ENCODE measurements around the gene PPP6R2. TPM values are rescaled to one million over a fixed set of nuclear protein-coding genes. Genes with fewer than 3 reads are reported as not detected.
"Not testable (repeated sequence)": the region's sequence is repeated elsewhere in the genome, so short reads cannot be mapped to it uniquely, and the experiment has no call there.

The PPP6R2 gene
- total RNA-seq, 4 donors from 2014 or later = 65.7 to 103 (median 74.0) TPM

DNA sequence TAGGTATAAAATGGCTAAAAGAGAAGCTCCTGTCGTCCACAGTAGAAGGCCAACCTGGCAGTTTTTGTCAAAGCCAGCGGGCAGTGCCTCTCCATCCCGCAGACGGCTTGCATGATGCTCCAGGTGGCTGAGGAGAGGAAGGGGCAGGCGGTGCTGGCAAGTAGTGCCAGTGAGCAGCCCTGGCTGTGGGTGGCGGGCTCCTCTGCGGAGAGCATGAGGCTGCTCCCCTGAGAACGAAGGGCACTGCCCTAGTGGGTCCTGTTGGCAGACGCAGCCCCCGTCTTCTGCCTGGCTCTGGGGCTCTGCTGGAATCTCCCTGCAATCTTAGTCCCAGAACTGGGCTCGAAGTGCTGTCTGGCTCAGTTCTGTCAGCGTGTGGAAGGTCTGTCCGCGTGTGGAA is 80.8 kb downstream of the PPP6R2 start:
- Histone ChIP-seq H3K27ac (no peak overlapping the region), H3K9me3 (no peaks in the 10 kb centered on the region), H3K4me1 (no peaks in the 10 kb centered on the region), H3K4me3 (replicated peaks in 1 of 3) (no peak overlapping the region), H3K27me3 (no peaks in the 10 kb centered on the region), H3K36me3 (peaks cover 49 to 50% of the 10 kb centered on the region in 2 donors)
- intact Hi-C loops (cut with DNase I) = no loop called here
- no peak for TF ChIP-seq POLR2A (IDR thresholded peaks at IDR 0.05)
- TF ChIP-seq, protein P1, sequence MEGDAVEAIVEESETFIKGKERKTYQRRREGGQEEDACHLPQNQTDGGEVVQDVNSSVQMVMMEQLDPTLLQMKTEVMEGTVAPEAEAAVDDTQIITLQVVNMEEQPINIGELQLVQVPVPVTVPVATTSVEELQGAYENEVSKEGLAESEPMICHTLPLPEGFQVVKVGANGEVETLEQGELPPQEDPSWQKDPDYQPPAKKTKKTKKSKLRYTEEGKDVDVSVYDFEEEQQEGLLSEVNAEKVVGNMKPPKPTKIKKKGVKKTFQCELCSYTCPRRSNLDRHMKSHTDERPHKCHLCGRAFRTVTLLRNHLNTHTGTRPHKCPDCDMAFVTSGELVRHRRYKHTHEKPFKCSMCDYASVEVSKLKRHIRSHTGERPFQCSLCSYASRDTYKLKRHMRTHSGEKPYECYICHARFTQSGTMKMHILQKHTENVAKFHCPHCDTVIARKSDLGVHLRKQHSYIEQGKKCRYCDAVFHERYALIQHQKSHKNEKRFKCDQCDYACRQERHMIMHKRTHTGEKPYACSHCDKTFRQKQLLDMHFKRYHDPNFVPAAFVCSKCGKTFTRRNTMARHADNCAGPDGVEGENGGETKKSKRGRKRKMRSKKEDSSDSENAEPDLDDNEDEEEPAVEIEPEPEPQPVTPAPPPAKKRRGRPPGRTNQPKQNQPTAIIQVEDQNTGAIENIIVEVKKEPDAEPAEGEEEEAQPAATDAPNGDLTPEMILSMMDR (IDR thresholded peaks at IDR 0.05) = no peak
- DNase-seq = no peak
- WGBS, 2 donors = 96 to 98% methylated on average over 9 to 14 of the region's 14 CpGs

DNA sequence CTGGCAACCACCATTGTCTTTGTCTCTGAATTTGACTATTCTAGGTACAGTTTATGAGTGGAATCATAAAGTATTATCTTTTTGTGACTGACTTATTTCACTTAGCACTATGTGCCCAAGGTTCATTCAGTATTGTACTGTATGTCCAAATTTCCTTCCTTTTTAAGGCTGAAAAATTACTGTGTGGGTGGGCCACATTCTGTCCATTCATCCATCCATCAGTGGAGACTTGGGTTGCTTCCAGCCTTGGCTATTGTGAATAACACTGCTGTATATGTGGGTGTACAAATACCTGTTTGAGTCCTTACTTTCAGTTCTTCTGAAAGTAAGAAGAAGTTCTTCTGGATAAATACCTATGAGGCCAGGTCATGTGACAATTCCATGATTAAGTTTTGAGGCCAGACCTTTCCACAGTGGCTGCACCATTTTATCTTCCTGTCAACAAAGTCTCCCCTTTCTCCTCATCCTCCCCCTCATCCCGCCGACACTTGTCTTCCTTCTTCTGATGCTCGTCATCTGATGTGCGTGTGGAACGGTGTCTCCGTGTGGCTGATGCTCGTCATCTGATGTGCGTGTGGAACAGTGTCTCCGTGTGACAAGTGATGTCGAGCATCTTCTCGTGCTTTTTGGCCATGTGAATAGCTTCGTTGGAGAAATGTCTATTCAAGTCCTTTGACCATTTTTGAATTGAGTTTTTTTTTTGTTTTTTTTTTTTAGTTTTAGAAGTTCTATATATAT is 82.2 kb downstream of the PPP6R2 start:
- no peak for DNase-seq
- WGBS, 2 donors = 96% methylated on average over 12 of the region's 12 CpGs
- H3K36me3 ChIP-seq = peaks cover 41 to 43% of the 10 kb centered on the region in 2 donors
- H3K4me1 ChIP-seq = no peaks in the 10 kb centered on the region
- no peak overlapping the region for H3K27ac ChIP-seq
- H3K27me3 ChIP-seq = no peaks in the 10 kb centered on the region
- H3K9me3 ChIP-seq = no peaks in the 10 kb centered on the region
- intact Hi-C loops (cut with DNase I) = no loop called here
- no peak for TF ChIP-seq POLR2A (IDR thresholded peaks at IDR 0.05)
- TF ChIP-seq, protein P1 (IDR thresholded peaks at IDR 0.05) = no peak
- no peak overlapping the region for H3K4me3 ChIP-seq (replicated peaks in 1 of 3)

GRCh38 chr22:50432131-50432876 is 89.2 kb downstream of the PPP6R2 start:
- TF ChIP-seq, protein P1 (IDR thresholded peaks at IDR 0.05) = no peak
- no peak for TF ChIP-seq POLR2A (IDR thresholded peaks at IDR 0.05)

DNA sequence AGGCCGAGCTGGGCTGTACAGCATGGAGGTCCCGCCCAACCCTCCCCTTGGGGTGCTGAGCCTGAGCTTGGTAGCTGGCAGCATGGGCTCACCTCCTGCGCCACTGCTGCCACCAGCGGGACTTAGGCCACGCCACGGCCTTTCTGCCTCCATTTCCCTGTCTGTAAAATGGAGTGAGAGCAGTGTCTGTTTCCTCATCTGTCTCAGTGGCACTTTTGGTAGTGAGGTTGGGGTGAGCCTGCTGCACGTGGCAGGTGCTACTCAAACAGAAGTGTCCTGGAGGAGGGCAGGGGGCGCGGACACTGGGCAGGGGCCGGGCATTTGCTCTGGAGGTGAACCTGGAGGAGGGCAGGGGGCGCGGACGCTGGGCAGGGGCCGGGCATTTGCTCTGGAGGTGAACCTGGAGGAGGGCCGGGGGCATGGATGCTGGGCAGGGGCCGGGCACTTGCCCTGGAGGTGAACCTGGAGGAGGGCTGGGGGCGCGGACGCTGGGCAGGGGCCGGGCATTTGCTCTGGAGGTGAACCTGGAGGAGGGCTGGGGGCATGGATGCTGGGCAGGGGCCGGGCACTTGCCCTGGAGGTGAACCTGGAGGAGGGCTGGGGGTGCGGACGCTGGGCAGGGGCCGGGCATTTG is 89.9 kb downstream of the PPP6R2 start:
- intact Hi-C loops (cut with DNase I) = not testable (repeated sequence)

More at GRCh38 chr22:50432131-50432876, 89.2 kb downstream of the PPP6R2 start:
- H3K27me3 ChIP-seq = no peaks in the 10 kb centered on the region
- DNase-seq = no peak
- peaks cover 41 to 47% of the 10 kb centered on the region in 2 donors for H3K36me3 ChIP-seq
- 94 to 98% methylated on average over 18 to 20 of the region's 35 CpGs for WGBS, 2 donors
- H3K27ac ChIP-seq = no peak overlapping the region
- H3K4me1 ChIP-seq = no peaks in the 10 kb centered on the region
- H3K9me3 ChIP-seq = no peaks in the 10 kb centered on the region
- intact Hi-C loops (cut with DNase I) = no loop called here
- H3K4me3 ChIP-seq (replicated peaks in 1 of 3) = no peak overlapping the region

DNA sequence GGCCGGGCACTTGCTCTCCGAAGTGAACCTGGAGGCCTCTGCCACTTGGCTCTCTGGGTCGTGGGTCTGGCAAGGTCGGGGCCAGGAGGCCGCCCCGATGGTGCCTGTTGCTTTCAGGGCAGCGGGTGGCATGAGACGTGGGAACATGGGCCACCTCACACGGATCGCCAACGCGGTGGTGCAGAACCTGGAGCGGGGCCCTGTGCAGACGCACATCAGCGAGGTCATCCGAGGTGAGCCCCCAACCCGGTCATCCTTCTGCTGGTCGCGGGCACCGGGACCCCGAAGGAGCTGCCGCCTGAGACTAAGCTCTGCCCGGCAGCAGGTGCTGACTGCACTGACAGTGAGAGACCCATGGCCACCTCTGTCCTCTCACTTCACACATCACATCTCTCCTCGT is 91.7 kb downstream of the PPP6R2 start:
- H3K36me3 ChIP-seq = peaks cover 60 to 61% of the 10 kb centered on the region in 2 donors
- no peak overlapping the region for H3K4me3 ChIP-seq (replicated peaks in 1 of 3)
- DNase-seq = no peak
- no peaks in the 10 kb centered on the region for H3K27me3 ChIP-seq
- 87 to 92% methylated on average over 12 to 16 of the region's 24 CpGs for whole genome bisulfite sequencing, 2 donors
- H3K4me1 ChIP-seq = no peaks in the 10 kb centered on the region
- H3K27ac ChIP-seq = no peak overlapping the region
- intact Hi-C loops (cut with DNase I) = no loop called here
- TF ChIP-seq, protein P1 (IDR thresholded peaks at IDR 0.05) = no peak
- TF ChIP-seq POLR2A (IDR thresholded peaks at IDR 0.05) = no peak
- H3K9me3 ChIP-seq = no peaks in the 10 kb centered on the region

More for the DNA sequence above, 89.9 kb downstream of the PPP6R2 start:
- H3K36me3 ChIP-seq = peaks cover 47 to 51% of the 10 kb centered on the region in 2 donors
- not testable (repeated sequence) for DNase-seq; H3K27me3 ChIP-seq; H3K4me3 ChIP-seq (replicated peaks in 1 of 3); H3K9me3 ChIP-seq; H3K4me1 ChIP-seq; H3K27ac ChIP-seq
- 82 to 100% methylated on average over 1 to 4 of the region's 24 CpGs for WGBS, 2 donors

All from thyroid gland (tissue), 4 donors.